H1 (cell line): ENCODE measurements around the gene LCT. TPM values are rescaled to one million over a fixed set of nuclear protein-coding genes. Genes with fewer than 3 reads are reported as not detected.

ENCODE experiments used
- CTCF ChIA-PET: fragments of 300-600 bp; sonication (Branson Sonifier 250); formaldehyde crosslinking; loops from one replicate; lab custom pipeline; 2021; ENCODE audit not compliant: partially characterized antibody; lab: Charles Lee
- POLR2A ChIA-PET: fragments of 300-600 bp; sonication (Branson Sonifier 250); formaldehyde crosslinking; loops from one replicate; lab custom pipeline; 2021; ENCODE audit warnings: inconsistent platforms; ENCODE audit not compliant: partially characterized antibody; lab: Charles Lee
- DNase-seq, 2 experiments: peaks; one replicate each; pipeline versions ENCODE4 v3.0.0 to v3.0.0-alpha.2; 2010 to 2022; ENCODE audit warnings: low spot score in 2 of 2, low read depth in 1 of 2, mixed read lengths in 1 of 2
- FAIRE-seq: peaks from 2 replicates; lab custom pipeline; 2011; peaks lifted over from hg19 to GRCh38; lab: Jason Lieb, UNC
- H2AFZ ChIP-seq: 2 replicates; pipeline ENCODE4 v1.8.1; 2012; ENCODE audit warnings: low read length, inconsistent platforms
- H2AK5ac ChIP-seq: 2 replicates; pipeline ENCODE4 v1.6.1; 2013; ENCODE audit warnings: low read depth, low read length
- H2BK120ac ChIP-seq: replicated peaks from 2 replicates; pipeline ENCODE3; 2013; ENCODE audit warnings: low read depth, low read length, inconsistent platforms
- H2BK12ac ChIP-seq: 2 replicates; pipeline ENCODE4 v1.6.1; 2013; ENCODE audit warnings: low read depth, low read length
- H2BK15ac ChIP-seq: 2 replicates; pipeline ENCODE4 v1.6.1; 2013; ENCODE audit warnings: low read length
- H2BK20ac ChIP-seq: 2 replicates; pipeline ENCODE4 v1.6.1; 2013; ENCODE audit warnings: low read length
- H2BK5ac ChIP-seq: 2 replicates; pipeline ENCODE4 v1.6.1; 2013; ENCODE audit warnings: low read depth, low read length
- H3K14ac ChIP-seq: 2 replicates; pipeline ENCODE4 v1.6.1; 2013; ENCODE audit warnings: inconsistent platforms; ENCODE audit not compliant: insufficient read length
- H3K18ac ChIP-seq: 2 replicates; pipeline ENCODE4 v1.6.1; 2013; ENCODE audit warnings: low read length; ENCODE audit errors: extremely low read depth
- H3K23ac ChIP-seq: 2 replicates; pipeline ENCODE4 v1.6.1; 2013; ENCODE audit warnings: inconsistent platforms; ENCODE audit not compliant: insufficient read length
- H3K23me2 ChIP-seq: 2 replicates; pipeline ENCODE4 v1.6.1; 2013; ENCODE audit warnings: low read depth, low read length
- H3K27ac ChIP-seq: 2 replicates; pipeline ENCODE4 v1.6.1; 2011; ENCODE audit warnings: low read depth, low read length, inconsistent platforms
- H3K27me3 ChIP-seq, 4 experiments: replicated peaks in 1 of 4; 1 replicate in 1 of 4; 2 replicates in 3 of 4; pipeline versions ENCODE4 v1.6.1 to v1.8.1; 2011 to 2013; ENCODE audit warnings: low read length in 3 of 4, mild to moderate bottlenecking in 3 of 4, inconsistent platforms in 2 of 4, mixed read lengths in 2 of 4, moderate library complexity in 1 of 4; ENCODE audit not compliant: control insufficient read depth in 3 of 4, insufficient read depth in 3 of 4; ENCODE audit errors: extremely low read depth in 1 of 4
- H3K36me3 ChIP-seq, 4 experiments: 2 replicates each; pipeline versions ENCODE4 v1.6.1 to v1.8.1; 2011 to 2013; ENCODE audit warnings: mild to moderate bottlenecking in 4 of 4, low read length in 3 of 4, moderate library complexity in 2 of 4, control low read depth in 1 of 4, inconsistent platforms in 1 of 4; ENCODE audit not compliant: insufficient read depth in 4 of 4, control insufficient read depth in 2 of 4
- H3K4ac ChIP-seq: replicated peaks from 2 replicates; pipeline ENCODE3; 2013; ENCODE audit warnings: low read length, low read depth, mixed read lengths, inconsistent platforms; ENCODE audit not compliant: insufficient read length
- H3K4me1 ChIP-seq, 4 experiments: replicated peaks in 1 of 4; 1 replicate in 1 of 4; 2 replicates in 3 of 4; pipeline versions ENCODE4 v1.6.1 to v1.8.1; 2011 to 2013; ENCODE audit warnings: low read length in 3 of 4, inconsistent platforms in 2 of 4, mixed read lengths in 1 of 4; ENCODE audit not compliant: insufficient read depth in 4 of 4, control insufficient read depth in 3 of 4
- H3K4me2 ChIP-seq, 2 experiments: 2 replicates each; pipeline versions ENCODE4 v1.6.1 to v1.8.1; 2011 to 2013; ENCODE audit warnings: low read depth in 2 of 2, low read length in 2 of 2, control low read depth in 1 of 2, inconsistent platforms in 1 of 2, mild to moderate bottlenecking in 1 of 2; ENCODE audit not compliant: insufficient read depth in 1 of 2
- H3K4me3 ChIP-seq, 4 experiments: fragments of 200-600, 300-600 bp in 1 of 4; sonication (generic), shearing (Covaris generic), sonication (Bioruptor Twin) in 1 of 4; 2 replicates each; pipeline versions ENCODE4 v1.5.1 to v1.8.1; 2011 to 2016; ENCODE audit warnings: low read length in 4 of 4, low read depth in 3 of 4, control low read depth in 2 of 4, inconsistent platforms in 2 of 4, mild to moderate bottlenecking in 2 of 4, mixed read lengths in 1 of 4, moderate library complexity in 1 of 4; ENCODE audit not compliant: insufficient read depth in 2 of 4; ENCODE audit errors: extremely low read depth in 1 of 4
- H3K56ac ChIP-seq: replicated peaks from 2 replicates; pipeline ENCODE3; 2013; ENCODE audit warnings: low read depth, mild to moderate bottlenecking, mixed read lengths, low read length, inconsistent platforms; ENCODE audit not compliant: insufficient read length
- H3K79me1 ChIP-seq: 2 replicates; pipeline ENCODE4 v1.6.1; 2013; ENCODE audit warnings: low read depth, low read length, control low read depth
- H3K79me2 ChIP-seq, 2 experiments: 2 replicates each; pipeline versions ENCODE4 v1.6.1 to v1.8.1; 2012 to 2013; ENCODE audit warnings: low read length in 2 of 2, mild to moderate bottlenecking in 2 of 2, inconsistent platforms in 1 of 2; ENCODE audit not compliant: insufficient read depth in 2 of 2, control insufficient read depth in 1 of 2
- H3K9ac ChIP-seq, 4 experiments: replicated peaks in 1 of 4; 1 replicate in 1 of 4; 2 replicates in 3 of 4; pipeline versions ENCODE4 v1.6.1 to v1.8.1; 2011 to 2013; ENCODE audit warnings: low read depth in 3 of 4, low read length in 3 of 4, control low read depth in 2 of 4, mild to moderate bottlenecking in 2 of 4, moderate library complexity in 2 of 4, inconsistent platforms in 1 of 4; ENCODE audit errors: extremely low read depth in 1 of 4
- H3K9me3 ChIP-seq, 2 experiments: 2 replicates each; pipeline versions ENCODE4 v1.6.1 to v1.8.1; 2012 to 2013; ENCODE audit warnings: mild to moderate bottlenecking in 2 of 2, moderate library complexity in 2 of 2, control low read depth in 1 of 2, inconsistent platforms in 1 of 2, low read depth in 1 of 2, low read length in 1 of 2, mixed read lengths in 1 of 2; ENCODE audit not compliant: insufficient read depth in 2 of 2
- H4K20me1 ChIP-seq, 2 experiments: replicated peaks in 1 of 2; 2 replicates each; pipeline versions ENCODE3 to v1.8.1; 2011 to 2013; ENCODE audit warnings: inconsistent platforms in 2 of 2, low read length in 2 of 2, mild to moderate bottlenecking in 1 of 2; ENCODE audit not compliant: insufficient read depth in 2 of 2, control insufficient read depth in 1 of 2
- H4K5ac ChIP-seq: 2 replicates; pipeline ENCODE4 v1.6.1; 2013; ENCODE audit warnings: low read length, low read depth, mixed read lengths, inconsistent platforms; ENCODE audit not compliant: insufficient read length
- H4K8ac ChIP-seq: 2 replicates; pipeline ENCODE4 v1.8.0; 2013; ENCODE audit warnings: mild to moderate bottlenecking, moderate library complexity, low read length, inconsistent platforms; ENCODE audit not compliant: insufficient read depth; ENCODE audit errors: extremely low read depth
- H4K91ac ChIP-seq: replicated peaks from 2 replicates; pipeline ENCODE3; 2013; ENCODE audit warnings: low read length, mixed read lengths, inconsistent platforms; ENCODE audit not compliant: insufficient read length
- ASH2L ChIP-seq: fragments of 200-600, 300-600 bp; sonication (generic); IDR thresholded peaks from one replicate; pipeline ENCODE4 v1.7.1; 2017; ENCODE audit warnings: low read length
- CBX8 ChIP-seq: fragments of 300-800, 300-1000 bp; sonication (generic); IDR thresholded peaks from 2 replicates; pipeline ENCODE4 v1.7.1; 2016; ENCODE audit warnings: low read depth, low read length, borderline replicate concordance
- CHD1 ChIP-seq: IDR thresholded peaks from 2 replicates; pipeline ENCODE4 v1.6.1; 2012; ENCODE audit warnings: low read depth, low read length, improper control_type of control experiment
- EZH2 ChIP-seq: fragments of 200-600 bp; sonication (generic); IDR thresholded peaks from 2 replicates; pipeline ENCODE4 v1.7.1; 2012; ENCODE audit warnings: low read depth, mild to moderate bottlenecking, moderate library complexity, low read length, inconsistent platforms; ENCODE audit not compliant: severe bottlenecking
- JUND ChIP-seq: IDR thresholded peaks from 2 replicates; pipeline ENCODE4 v1.6.1; 2011; ENCODE audit warnings: mild to moderate bottlenecking, improper control_type of control experiment, low read length
- KDM4A ChIP-seq: IDR thresholded peaks from one replicate; pipeline ENCODE4 v1.7.1; 2012; ENCODE audit warnings: low read depth, mild to moderate bottlenecking, moderate library complexity, low read length, inconsistent platforms; ENCODE audit not compliant: severe bottlenecking
- KDM5A ChIP-seq: fragments of 200-600 bp; IDR thresholded peaks from 2 replicates; pipeline ENCODE4 v1.7.1; 2012; ENCODE audit warnings: mild to moderate bottlenecking, low read length, inconsistent platforms, mixed read lengths
- RAD21 ChIP-seq, 2 experiments: IDR thresholded peaks in 1 of 2; conservative IDR thresholded peaks in 1 of 2; 2 replicates each; pipeline ENCODE4 v1.6.1; 2011; ENCODE audit warnings: low read depth in 2 of 2, low read length in 2 of 2, improper control_type of control experiment in 1 of 2, inconsistent platforms in 1 of 2, mild to moderate bottlenecking in 1 of 2, moderate library complexity in 1 of 2
- TEAD4 ChIP-seq: IDR thresholded peaks from 2 replicates; pipeline ENCODE4 v1.6.1; 2012; ENCODE audit warnings: low read depth, low read length, inconsistent platforms, mixed read lengths
- WGBS, 2 experiments: shearing (Covaris generic) in 1 of 2; methylation state at CpG; one replicate each; pipeline versions ENCODE4 v1.1.6 to v1.1.7; 2013 to 2015; ENCODE audit warnings: low lambda C conversion rate in 2 of 2, mixed read lengths in 2 of 2, inconsistent platforms in 1 of 2, low coverage in 1 of 2, missing lambda C conversion rate in 1 of 2; ENCODE audit not compliant: insufficient replicate concordance in 2 of 2, insufficient coverage in 1 of 2, insufficient read length in 1 of 2; ENCODE audit errors: extremely low coverage in 1 of 2, missing lambda C conversion rate in 1 of 2; 5-methylcytosine and 5-hydroxymethylcytosine counted together
- polyA plus RNA-seq, 7 experiments: library from polyadenylated mRNA; depleted of rRNA in 3 of 7; stranded (reverse) in 5 of 7; unstranded in 2 of 7; fragments of >200 nt in 5 of 7; fragments of 200-250 nt in 2 of 7; gene quantifications; 1 replicate in 5 of 7; 2 replicates in 1 of 7; 4 replicates in 1 of 7; pipeline versions ENCODE4 v1.2.1 to v1.2.3, GENCODE V29; 2011 to 2013; ENCODE audit warnings: missing spikeins in 2 of 7, mixed read lengths in 2 of 7
- total RNA-seq: library from RNA; stranded (reverse); fragmentation: NEBNext Ultra II Directional; extraction: Animal tissue kit (Norgen Biotek cat#: 25700); gene quantifications from 2 replicates; pipeline ENCODE4 v1.2.1, GENCODE V29; 2021
- TF ChIP-seq, protein P1 (sequence below): IDR thresholded peaks from 2 replicates; pipeline ENCODE4 v1.6.1; 2012; ENCODE audit warnings: inconsistent platforms
- TF ChIP-seq, protein P2 (sequence below), 3 experiments: IDR thresholded peaks; 1 replicate in 2 of 3; 2 replicates in 1 of 3; pipeline versions ENCODE4 v1.5.1 to v1.6.1; 2011; ENCODE audit warnings: low read length in 3 of 3, mild to moderate bottlenecking in 3 of 3, inconsistent platforms in 2 of 3, low read depth in 1 of 3, moderate library complexity in 1 of 3; ENCODE audit not compliant: insufficient read depth in 1 of 3; ENCODE audit errors: control extremely low read depth in 1 of 3

Gene LCT
- total and polyA plus RNA-seq, 2 of the 8 experiments (the other 6 are each of a cell fraction or from before 2014, with no cell fraction given): 0.06 TPM; not detected in 1

- no peak overlapping the region for H2AK5ac ChIP-seq
- H3K4ac ChIP-seq: no peak overlapping the region
- H3K18ac ChIP-seq: no peak overlapping the region
- no peaks in the 10 kb centered on the region for H4K20me1 ChIP-seq
- H2BK120ac ChIP-seq: no peak overlapping the region
- no peaks in the 10 kb centered on the region for H3K27me3 ChIP-seq
- H3K9me3 ChIP-seq: no peaks in the 10 kb centered on the region
- no peak overlapping the region for H3K56ac ChIP-seq
- no peak overlapping the region for H2BK12ac ChIP-seq
- WGBS, 2 experiments: 83% methylated on average over 2 of the region's 2 CpGs; no CpG with 5 or more reads in 1 of the 2 experiments
- no peak overlapping the region for H2BK20ac ChIP-seq
- peaks cover 11 to 48% (median 29%) of the 10 kb centered on the region in 4 experiments for H3K36me3 ChIP-seq
- H3K79me2 ChIP-seq: no peaks in the 10 kb centered on the region
- no peak overlapping the region for H4K91ac ChIP-seq
- no peak overlapping the region for H3K23ac ChIP-seq
- no peaks in the 10 kb centered on the region for H3K4me1 ChIP-seq
- no peak overlapping the region for H3K4me3 ChIP-seq
- no peak overlapping the region for H2AFZ ChIP-seq
- no peak overlapping the region for H4K5ac ChIP-seq
- H2BK5ac ChIP-seq: no peak overlapping the region
- CTCF ChIA-PET: interaction anchor here (0.6 to 1.5 kb wide), 3 partner anchors 8 to 42 kb away, joined by 3 read pairs; no protein-coding TSS in a partner anchor
- no peak overlapping the region for H4K8ac ChIP-seq
- H3K79me1 ChIP-seq: no peaks in the 10 kb centered on the region
- DNase-seq (no peak), FAIRE-seq (no peak)
- H3K9ac ChIP-seq: no peak overlapping the region
- H2BK15ac ChIP-seq: no peak overlapping the region
- no peaks in the 10 kb centered on the region for H3K23me2 ChIP-seq
- H3K27ac ChIP-seq: no peak overlapping the region
- POLR2A ChIA-PET: interaction anchor here (0.5 to 1.5 kb wide), 2 partner anchors 13 to 26 kb away, joined by 3 to 4 read pairs; no protein-coding TSS in a partner anchor
- H3K4me2 ChIP-seq: no peak overlapping the region
- no peak overlapping the region for H3K14ac ChIP-seq
- TF ChIP-seq CHD1 (no peak), RAD21 (IDR thresholded peaks at IDR 0.05 in 1 of 2, conservative IDR thresholded peaks at IDR 0.05 in 1 of 2; ENCODE audit: low read depth in 2 of 2, low read length in 2 of 2) (no peak), ASH2L (no peak), KDM4A (no peak), JUND (no peak), EZH2 (no peak), KDM5A (no peak), TEAD4 (no peak), CBX8 (no peak)
- TF ChIP-seq, protein P1, sequence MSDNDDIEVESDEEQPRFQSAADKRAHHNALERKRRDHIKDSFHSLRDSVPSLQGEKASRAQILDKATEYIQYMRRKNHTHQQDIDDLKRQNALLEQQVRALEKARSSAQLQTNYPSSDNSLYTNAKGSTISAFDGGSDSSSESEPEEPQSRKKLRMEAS: no peak
- TF ChIP-seq, protein P2, sequence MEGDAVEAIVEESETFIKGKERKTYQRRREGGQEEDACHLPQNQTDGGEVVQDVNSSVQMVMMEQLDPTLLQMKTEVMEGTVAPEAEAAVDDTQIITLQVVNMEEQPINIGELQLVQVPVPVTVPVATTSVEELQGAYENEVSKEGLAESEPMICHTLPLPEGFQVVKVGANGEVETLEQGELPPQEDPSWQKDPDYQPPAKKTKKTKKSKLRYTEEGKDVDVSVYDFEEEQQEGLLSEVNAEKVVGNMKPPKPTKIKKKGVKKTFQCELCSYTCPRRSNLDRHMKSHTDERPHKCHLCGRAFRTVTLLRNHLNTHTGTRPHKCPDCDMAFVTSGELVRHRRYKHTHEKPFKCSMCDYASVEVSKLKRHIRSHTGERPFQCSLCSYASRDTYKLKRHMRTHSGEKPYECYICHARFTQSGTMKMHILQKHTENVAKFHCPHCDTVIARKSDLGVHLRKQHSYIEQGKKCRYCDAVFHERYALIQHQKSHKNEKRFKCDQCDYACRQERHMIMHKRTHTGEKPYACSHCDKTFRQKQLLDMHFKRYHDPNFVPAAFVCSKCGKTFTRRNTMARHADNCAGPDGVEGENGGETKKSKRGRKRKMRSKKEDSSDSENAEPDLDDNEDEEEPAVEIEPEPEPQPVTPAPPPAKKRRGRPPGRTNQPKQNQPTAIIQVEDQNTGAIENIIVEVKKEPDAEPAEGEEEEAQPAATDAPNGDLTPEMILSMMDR (IDR thresholded peaks at IDR 0.05; ENCODE audit: control extremely low read depth in 1 of 3, insufficient read depth in 1 of 3, low read depth in 1 of 3, low read length in 3 of 3): no peak
Observed at GRCh38 chr2:135839713-135840112, 2.7 kb upstream of the LCT start.
